Liver (tissue), 9 donors: Measurements from ENCODE around the gene EXOC2. TPM values are rescaled to one million over a fixed set of nuclear protein-coding genes. Genes with fewer than 3 reads are reported as not detected.

Experiments
- DNase-seq: peaks from one replicate; pipeline ENCODE4 v3.0.0-alpha.2; 2017; ENCODE audit warnings: low spot score
- H3K27ac ChIP-seq, 2 donors: one replicate each; pipeline ENCODE4 v1.7.0; 2013; ENCODE audit warnings: inconsistent platforms in 2 of 2, low read length in 2 of 2, control low read depth in 1 of 2, low read depth in 1 of 2, mild to moderate bottlenecking in 1 of 2
- H3K27me3 ChIP-seq, 4 donors: one replicate each; pipeline versions ENCODE4 v1.6.1 to v1.7.0; 2013; ENCODE audit warnings: low read length in 3 of 4, inconsistent platforms in 1 of 4, mild to moderate bottlenecking in 1 of 4, moderate library complexity in 1 of 4; ENCODE audit not compliant: control insufficient read depth in 4 of 4, insufficient read depth in 4 of 4
- H3K36me3 ChIP-seq, 4 donors: one replicate each; pipeline versions ENCODE4 v1.6.1 to v1.7.0; 2013; ENCODE audit warnings: low read length in 3 of 4, mild to moderate bottlenecking in 3 of 4, low read depth in 1 of 4, moderate library complexity in 1 of 4; ENCODE audit not compliant: control insufficient read depth in 4 of 4, insufficient read depth in 3 of 4
- H3K4me1 ChIP-seq, 4 donors: one replicate each; pipeline versions ENCODE4 v1.6.1 to v1.7.0; 2013; ENCODE audit warnings: low read length in 3 of 4, mild to moderate bottlenecking in 3 of 4, moderate library complexity in 1 of 4; ENCODE audit not compliant: control insufficient read depth in 4 of 4, insufficient read depth in 4 of 4
- H3K4me3 ChIP-seq, 3 donors: one replicate each; pipeline versions ENCODE4 v1.6.1 to v1.7.0; 2013; ENCODE audit warnings: low read length in 3 of 3, control low read depth in 1 of 3, low read depth in 1 of 3, mild to moderate bottlenecking in 1 of 3
- H3K9ac ChIP-seq, 2 donors: one replicate each; pipeline ENCODE4 v1.7.0; 2013; ENCODE audit warnings: low read length in 2 of 2, mild to moderate bottlenecking in 2 of 2, moderate library complexity in 2 of 2, control low read depth in 1 of 2, low read depth in 1 of 2
- H3K9me3 ChIP-seq, 4 donors: one replicate each; pipeline versions ENCODE4 v1.6.1 to v1.7.0; 2013; ENCODE audit warnings: low read length in 3 of 4; ENCODE audit not compliant: control insufficient read depth in 4 of 4
- CTCF ChIP-seq: fragments of 150-350 bp; IDR thresholded peaks from 2 replicates; pipeline ENCODE4 v1.5.1; 2017; ENCODE audit warnings: improper control_type of control experiment, low read depth, low read length; ENCODE audit not compliant: missing input control
- EGR1 ChIP-seq, 2 donors: IDR thresholded peaks; 2 replicates each; pipeline ENCODE4 v1.6.1; 2016 to 2018; ENCODE audit warnings: antibody characterized with exemption in 2 of 2, low read depth in 2 of 2
- FOXA1 ChIP-seq: IDR thresholded peaks from 2 replicates; pipeline ENCODE4 v1.6.1; 2016; ENCODE audit warnings: antibody characterized with exemption
- FOXA2 ChIP-seq: IDR thresholded peaks from 2 replicates; pipeline ENCODE4 v1.6.1; 2016; ENCODE audit warnings: antibody characterized with exemption
- GABPA ChIP-seq, 2 donors: IDR thresholded peaks in 1 of 2; conservative IDR thresholded peaks in 1 of 2; 2 replicates each; pipeline ENCODE4 v1.6.1; 2016; ENCODE audit warnings: antibody characterized with exemption in 2 of 2, mild to moderate bottlenecking in 1 of 2, moderate library complexity in 1 of 2
- HNF4A ChIP-seq, 2 donors: conservative IDR thresholded peaks; 2 replicates each; pipeline ENCODE4 v1.6.1; 2016; ENCODE audit warnings: antibody characterized with exemption in 2 of 2, mild to moderate bottlenecking in 2 of 2
- HNF4G ChIP-seq: IDR thresholded peaks from 2 replicates; pipeline ENCODE4 v1.6.1; 2016; ENCODE audit warnings: antibody characterized with exemption
- JUND ChIP-seq, 2 donors: IDR thresholded peaks; 2 replicates each; pipeline ENCODE4 v1.6.1; 2016; ENCODE audit warnings: antibody characterized with exemption in 2 of 2
- MAX ChIP-seq: IDR thresholded peaks from 2 replicates; pipeline ENCODE4 v1.6.1; 2016; ENCODE audit warnings: antibody characterized with exemption
- RAD21 ChIP-seq, 2 donors: IDR thresholded peaks; 2 replicates each; pipeline ENCODE4 v1.6.1; 2016; ENCODE audit warnings: antibody characterized with exemption in 2 of 2, mild to moderate bottlenecking in 2 of 2
- RXRA ChIP-seq, 2 donors: IDR thresholded peaks; 2 replicates each; pipeline ENCODE4 v1.6.1; 2017 to 2018; ENCODE audit warnings: antibody characterized with exemption in 2 of 2, mild to moderate bottlenecking in 1 of 2
- SP1 ChIP-seq: IDR thresholded peaks from 2 replicates; pipeline ENCODE4 v1.6.1; 2018; ENCODE audit warnings: antibody characterized with exemption, mild to moderate bottlenecking
- TAF1 ChIP-seq: conservative IDR thresholded peaks from 2 replicates; pipeline ENCODE4 v1.6.1; 2016; ENCODE audit warnings: antibody characterized with exemption, mild to moderate bottlenecking
- YY1 ChIP-seq: IDR thresholded peaks from 2 replicates; pipeline ENCODE4 v1.6.1; 2016; ENCODE audit warnings: antibody characterized with exemption, mild to moderate bottlenecking
- WGBS: extraction: QIAGEN DNeasy Blood & Tissue Kit; methylation state at CpG from one replicate; pipeline ENCODE4 v1.1.7; 2013; 5-methylcytosine and 5-hydroxymethylcytosine counted together
- polyA plus RNA-seq, 2 donors: library from polyadenylated mRNA; stranded (reverse) in 1 of 2; unstranded in 1 of 2; fragments of 200-250 nt in 1 of 2; fragments of >200 nt in 1 of 2; fragmentation: Nextera tagmentation in 1 of 2; extraction: Ambion mirVana in 1 of 2; gene quantifications; one replicate each; pipeline versions ENCODE4 v1.2.1 to v1.2.3, GENCODE V29; 2013 to 2015
- total RNA-seq, 2 donors: library from RNA; depleted of rRNA; stranded (reverse); fragments of >200 nt; gene quantifications; one replicate each; pipeline ENCODE4 v1.2.3, GENCODE V29; 2014
- TF ChIP-seq, protein P1 (sequence below): IDR thresholded peaks from 2 replicates; pipeline ENCODE4 v1.6.1; 2016; ENCODE audit warnings: antibody characterized with exemption
- TF ChIP-seq, protein P2 (sequence below): IDR thresholded peaks from 2 replicates; pipeline ENCODE4 v1.6.1; 2016; ENCODE audit warnings: antibody characterized with exemption
- TF ChIP-seq, protein P3 (sequence below): IDR thresholded peaks from 2 replicates; pipeline ENCODE4 v1.6.1; 2016; ENCODE audit warnings: antibody characterized with exemption, mild to moderate bottlenecking
- donor health status: healthy.
- donor health status: healthy.
- donor health status: healthy.
- donor health status: healthy.
- donor health status: healthy.

Gene EXOC2
- total and polyA plus RNA-seq, 4 donors: 6.7 to 15.3 (median 9.2) TPM

DNA sequence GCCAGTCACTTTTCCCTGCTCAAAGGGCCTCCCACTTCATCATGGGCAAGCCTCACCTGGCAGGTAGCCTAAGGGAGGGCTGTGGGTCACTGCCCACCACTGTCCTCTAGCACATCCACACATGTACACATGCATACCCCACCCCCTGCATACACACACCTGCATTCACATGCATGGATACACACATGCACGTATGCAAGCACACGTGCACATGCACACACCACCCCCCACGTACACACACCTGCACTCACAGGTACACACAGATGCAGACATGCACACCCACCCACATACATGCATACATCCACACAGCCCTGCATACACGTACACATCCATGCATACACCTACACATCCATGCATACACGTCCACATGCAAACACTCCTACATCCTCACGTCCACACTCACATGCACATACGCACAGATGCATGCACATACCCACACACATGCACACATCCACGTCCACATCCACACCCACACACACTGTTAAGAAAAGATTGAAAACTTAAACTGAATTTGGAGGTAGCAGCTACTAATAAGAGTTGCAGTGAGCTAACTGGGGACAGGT is 14.0 kb upstream of the EXOC2 start:
- Histone ChIP-seq H3K4me1 (peaks cover 3 to 21% (median 12%) of the 10 kb centered on the region in 4 donors), H3K27me3 (peaks cover 0 to 5% (median 0%) of the 10 kb centered on the region in 4 donors), H3K9ac (no peak overlapping the region), H3K4me3 (no peak overlapping the region), H3K36me3 (no peaks in the 10 kb centered on the region), H3K9me3 (no peaks in the 10 kb centered on the region), H3K27ac (no peak overlapping the region)
- no peak for DNase-seq
- TF ChIP-seq GABPA (IDR thresholded peaks at IDR 0.05 in 1 of 2, conservative IDR thresholded peaks at IDR 0.05 in 1 of 2): no peak
- no peak for TF ChIP-seq JUND (IDR thresholded peaks at IDR 0.05)
- TF ChIP-seq RAD21 (IDR thresholded peaks at IDR 0.05): no peak
- TF ChIP-seq, protein P1, sequence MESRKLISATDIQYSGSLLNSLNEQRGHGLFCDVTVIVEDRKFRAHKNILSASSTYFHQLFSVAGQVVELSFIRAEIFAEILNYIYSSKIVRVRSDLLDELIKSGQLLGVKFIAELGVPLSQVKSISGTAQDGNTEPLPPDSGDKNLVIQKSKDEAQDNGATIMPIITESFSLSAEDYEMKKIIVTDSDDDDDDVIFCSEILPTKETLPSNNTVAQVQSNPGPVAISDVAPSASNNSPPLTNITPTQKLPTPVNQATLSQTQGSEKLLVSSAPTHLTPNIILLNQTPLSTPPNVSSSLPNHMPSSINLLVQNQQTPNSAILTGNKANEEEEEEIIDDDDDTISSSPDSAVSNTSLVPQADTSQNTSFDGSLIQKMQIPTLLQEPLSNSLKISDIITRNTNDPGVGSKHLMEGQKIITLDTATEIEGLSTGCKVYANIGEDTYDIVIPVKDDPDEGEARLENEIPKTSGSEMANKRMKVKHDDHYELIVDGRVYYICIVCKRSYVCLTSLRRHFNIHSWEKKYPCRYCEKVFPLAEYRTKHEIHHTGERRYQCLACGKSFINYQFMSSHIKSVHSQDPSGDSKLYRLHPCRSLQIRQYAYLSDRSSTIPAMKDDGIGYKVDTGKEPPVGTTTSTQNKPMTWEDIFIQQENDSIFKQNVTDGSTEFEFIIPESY: no peak
- TF ChIP-seq, protein P2, sequence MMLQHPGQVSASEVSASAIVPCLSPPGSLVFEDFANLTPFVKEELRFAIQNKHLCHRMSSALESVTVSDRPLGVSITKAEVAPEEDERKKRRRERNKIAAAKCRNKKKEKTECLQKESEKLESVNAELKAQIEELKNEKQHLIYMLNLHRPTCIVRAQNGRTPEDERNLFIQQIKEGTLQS: no peak
- TF ChIP-seq, protein P3, sequence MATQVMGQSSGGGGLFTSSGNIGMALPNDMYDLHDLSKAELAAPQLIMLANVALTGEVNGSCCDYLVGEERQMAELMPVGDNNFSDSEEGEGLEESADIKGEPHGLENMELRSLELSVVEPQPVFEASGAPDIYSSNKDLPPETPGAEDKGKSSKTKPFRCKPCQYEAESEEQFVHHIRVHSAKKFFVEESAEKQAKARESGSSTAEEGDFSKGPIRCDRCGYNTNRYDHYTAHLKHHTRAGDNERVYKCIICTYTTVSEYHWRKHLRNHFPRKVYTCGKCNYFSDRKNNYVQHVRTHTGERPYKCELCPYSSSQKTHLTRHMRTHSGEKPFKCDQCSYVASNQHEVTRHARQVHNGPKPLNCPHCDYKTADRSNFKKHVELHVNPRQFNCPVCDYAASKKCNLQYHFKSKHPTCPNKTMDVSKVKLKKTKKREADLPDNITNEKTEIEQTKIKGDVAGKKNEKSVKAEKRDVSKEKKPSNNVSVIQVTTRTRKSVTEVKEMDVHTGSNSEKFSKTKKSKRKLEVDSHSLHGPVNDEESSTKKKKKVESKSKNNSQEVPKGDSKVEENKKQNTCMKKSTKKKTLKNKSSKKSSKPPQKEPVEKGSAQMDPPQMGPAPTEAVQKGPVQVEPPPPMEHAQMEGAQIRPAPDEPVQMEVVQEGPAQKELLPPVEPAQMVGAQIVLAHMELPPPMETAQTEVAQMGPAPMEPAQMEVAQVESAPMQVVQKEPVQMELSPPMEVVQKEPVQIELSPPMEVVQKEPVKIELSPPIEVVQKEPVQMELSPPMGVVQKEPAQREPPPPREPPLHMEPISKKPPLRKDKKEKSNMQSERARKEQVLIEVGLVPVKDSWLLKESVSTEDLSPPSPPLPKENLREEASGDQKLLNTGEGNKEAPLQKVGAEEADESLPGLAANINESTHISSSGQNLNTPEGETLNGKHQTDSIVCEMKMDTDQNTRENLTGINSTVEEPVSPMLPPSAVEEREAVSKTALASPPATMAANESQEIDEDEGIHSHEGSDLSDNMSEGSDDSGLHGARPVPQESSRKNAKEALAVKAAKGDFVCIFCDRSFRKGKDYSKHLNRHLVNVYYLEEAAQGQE: no peak
- no peak for TF ChIP-seq FOXA2
- TF ChIP-seq YY1: no peak
- no peak for TF ChIP-seq TAF1
- TF ChIP-seq SP1: no peak
- no peak for TF ChIP-seq HNF4A (conservative IDR thresholded peaks at IDR 0.05)
- no peak for TF ChIP-seq CTCF
- no peak for TF ChIP-seq HNF4G
- TF ChIP-seq RXRA (IDR thresholded peaks at IDR 0.05): no peak
- no peak for TF ChIP-seq MAX
- no peak for TF ChIP-seq FOXA1
- no peak for TF ChIP-seq EGR1 (IDR thresholded peaks at IDR 0.05; ENCODE audit: low read depth in 2 of 2)
- 86% methylated on average over 8 of the region's 8 CpGs for WGBS
